Peyer's patch (tissue), 4 donors: ENCODE results near the gene CDH24.

Source experiments
- CTCF ChIP-seq, 6 experiments: fragments of 450-650 bp in 4 of 6; fragments of 200-600 bp in 2 of 6; sonication (generic) in 1 of 6; IDR thresholded peaks; one replicate each; pipeline ENCODE4 v1.5.1; 2017 to 2019; ENCODE audit warnings: antibody characterized with exemption in 6 of 6, mild to moderate bottlenecking in 3 of 6, moderate library complexity in 1 of 6
- POLR2A ChIP-seq, 2 donors: fragments of 450-650 bp; IDR thresholded peaks; one replicate each; pipeline ENCODE4 v1.5.1; 2017; ENCODE audit warnings: antibody characterized with exemption in 2 of 2, mild to moderate bottlenecking in 2 of 2, moderate library complexity in 2 of 2

GRCh38 chr14:23005451-23006187 is 51.7 kb downstream of the CDH24 start:
- TF ChIP-seq CTCF (IDR thresholded peaks at IDR 0.05) (no peak), POLR2A (IDR thresholded peaks at IDR 0.05) (no peak)
